Lower leg skin (tissue), 3 donors: ENCODE data around the gene SCN1B.

Experiments
- POLR2A ChIP-seq, 2 donors: fragments of 450-650 bp; IDR thresholded peaks; one replicate each; pipeline ENCODE4 v1.6.1; 2016 to 2017; ENCODE audit warnings: antibody characterized with exemption in 2 of 2, mild to moderate bottlenecking in 1 of 2, moderate library complexity in 1 of 2
- TF ChIP-seq, protein P1 (sequence below), 3 donors: fragments of 450-650 bp; IDR thresholded peaks; one replicate each; pipeline ENCODE4 v1.5.1; 2016; ENCODE audit warnings: antibody characterized with exemption in 3 of 3, mild to moderate bottlenecking in 3 of 3, moderate library complexity in 2 of 3

DNA sequence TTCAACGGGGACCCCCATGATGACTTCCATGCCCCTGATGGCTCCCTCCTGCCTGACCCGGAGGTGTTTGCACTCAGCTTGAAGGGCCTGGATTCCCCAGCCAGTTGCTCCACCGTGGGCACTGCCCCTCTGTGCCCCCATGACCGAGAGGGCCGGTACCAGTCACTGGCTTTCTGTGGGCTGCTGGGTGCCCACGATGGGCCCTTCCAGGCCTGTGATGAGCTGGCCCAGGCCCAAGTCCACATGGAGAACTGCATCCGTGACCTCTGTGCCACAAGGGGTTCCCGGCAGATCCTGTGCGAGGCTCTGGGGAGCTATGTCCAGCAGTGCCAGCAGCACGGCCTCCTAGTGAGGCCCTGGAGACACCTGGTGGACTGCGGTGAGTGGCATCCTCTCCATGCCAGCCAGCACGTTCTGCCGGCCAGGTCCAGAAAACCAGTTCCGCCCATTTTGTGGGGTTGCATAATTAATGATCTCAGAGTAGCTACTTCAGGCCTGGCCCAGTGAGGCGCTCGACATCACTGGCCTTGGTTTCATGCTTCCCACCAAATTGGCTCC, 50.4 kb downstream of the SCN1B start:
- TF ChIP-seq, protein P1, sequence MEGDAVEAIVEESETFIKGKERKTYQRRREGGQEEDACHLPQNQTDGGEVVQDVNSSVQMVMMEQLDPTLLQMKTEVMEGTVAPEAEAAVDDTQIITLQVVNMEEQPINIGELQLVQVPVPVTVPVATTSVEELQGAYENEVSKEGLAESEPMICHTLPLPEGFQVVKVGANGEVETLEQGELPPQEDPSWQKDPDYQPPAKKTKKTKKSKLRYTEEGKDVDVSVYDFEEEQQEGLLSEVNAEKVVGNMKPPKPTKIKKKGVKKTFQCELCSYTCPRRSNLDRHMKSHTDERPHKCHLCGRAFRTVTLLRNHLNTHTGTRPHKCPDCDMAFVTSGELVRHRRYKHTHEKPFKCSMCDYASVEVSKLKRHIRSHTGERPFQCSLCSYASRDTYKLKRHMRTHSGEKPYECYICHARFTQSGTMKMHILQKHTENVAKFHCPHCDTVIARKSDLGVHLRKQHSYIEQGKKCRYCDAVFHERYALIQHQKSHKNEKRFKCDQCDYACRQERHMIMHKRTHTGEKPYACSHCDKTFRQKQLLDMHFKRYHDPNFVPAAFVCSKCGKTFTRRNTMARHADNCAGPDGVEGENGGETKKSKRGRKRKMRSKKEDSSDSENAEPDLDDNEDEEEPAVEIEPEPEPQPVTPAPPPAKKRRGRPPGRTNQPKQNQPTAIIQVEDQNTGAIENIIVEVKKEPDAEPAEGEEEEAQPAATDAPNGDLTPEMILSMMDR (IDR thresholded peaks at IDR 0.05), result no peak
- TF ChIP-seq POLR2A (IDR thresholded peaks at IDR 0.05), result no peak
